OCI-LY3 (cell line): ENCODE data around the gene LGALS3.

Experiments used
- CTCF ChIP-seq: fragments of 200-600, 300-600 bp; sonication (generic); IDR thresholded peaks from 2 replicates; pipeline ENCODE4 v1.5.1; 2014; ENCODE audit warnings: antibody characterized with exemption, low read length, low read depth
- EZH2phosphoT487 ChIP-seq: fragments of 200-600 bp; shearing (Covaris generic); IDR thresholded peaks from 2 replicates; pipeline ENCODE4 v1.6.1; 2018; ENCODE audit warnings: antibody characterized with exemption, mixed run types, low read depth

DNA sequence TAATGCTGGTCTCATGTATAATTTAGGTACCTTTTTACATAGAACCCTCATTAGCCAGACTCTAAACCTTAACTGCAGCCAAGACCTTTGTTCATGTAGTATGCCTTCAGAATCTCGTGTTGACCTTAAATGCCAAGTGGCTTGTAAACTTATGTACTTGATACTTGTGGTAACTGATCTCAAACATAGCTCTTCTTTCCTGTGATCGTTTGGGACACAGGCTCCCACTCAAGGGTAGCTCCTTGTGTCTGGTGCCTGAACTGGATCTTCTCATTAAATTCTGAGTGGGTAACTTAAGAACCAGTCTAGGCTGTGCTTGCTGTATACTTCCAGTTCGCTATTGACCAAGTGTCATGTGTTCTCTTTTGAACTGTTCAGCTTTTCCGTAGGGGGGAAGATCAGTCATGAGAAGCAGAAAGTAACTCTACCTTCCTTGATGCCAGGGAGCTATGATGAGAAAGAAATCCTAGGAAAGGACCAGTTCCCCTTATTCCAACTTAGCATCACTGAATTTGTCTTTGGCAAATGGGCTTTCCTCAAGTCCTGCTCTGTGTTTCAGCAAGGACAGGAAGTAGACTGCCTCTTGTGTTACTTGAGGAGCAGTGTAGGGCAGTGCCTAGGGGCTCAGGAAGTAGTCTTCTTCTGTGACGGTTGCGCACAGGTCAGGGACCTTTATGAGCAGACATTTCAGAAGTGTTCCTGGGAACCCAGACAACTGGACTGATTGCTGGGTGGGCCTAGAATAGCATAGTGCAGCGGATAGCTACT, 2.5 kb downstream of the LGALS3 start:
- TF ChIP-seq CTCF (no peak), EZH2phosphoT487 (no peak)
